Measurements from ENCODE around the gene PRDM15. TPM values are rescaled to one million over a fixed set of nuclear protein-coding genes. Genes with fewer than 3 reads are reported as not detected.

The PRDM15 gene
- total RNA-seq, 1 experiment from 2014 or later = 10.4 TPM

- CTCF ChIA-PET = interaction anchor here (1.1 to 1.9 kb wide), 3 partner anchors 10 to 139 kb away, joined by 3 to 8 read pairs (median 3); no protein-coding TSS in a partner anchor
- Mint-ChIP-seq H3K27ac (ENCODE audit: unreplicated experiment) (peak overlapping the region; percentile 89), H3K4me3 (ENCODE audit: low read depth, unreplicated experiment) (peak overlapping the region; percentile 34), H3K9me3 (ENCODE audit: low read depth, unreplicated experiment) (no peaks in the 10 kb centered on the region), H3K27me3 (ENCODE audit: unreplicated experiment) (no peaks in the 10 kb centered on the region), H3K4me1 (ENCODE audit: low read depth, unreplicated experiment) (peaks cover 31% of the 10 kb centered on the region), H3K36me3 (ENCODE audit: insufficient read depth, unreplicated experiment) (peaks cover 80% of the 10 kb centered on the region)
- DNase-seq = peak; percentile 47
- no peak for TF ChIP-seq CTCF (IDR thresholded peaks at IDR 0.05; ENCODE audit: unreplicated experiment)
- BruUV-seq (replicated peaks) = no TSS peak
- intact Hi-C loops (cut with micrococcal nuclease; ENCODE audit: unreplicated experiment) = no loop called here
These were observed 127.5 kb downstream of the PRDM15 start for GRCh38 chr21:41751611-41752011.

- TF ChIP-seq CTCF (IDR thresholded peaks at IDR 0.05; ENCODE audit: unreplicated experiment) = no peak
- CTCF ChIA-PET = interaction anchor here (1.9 kb wide), 1 partner anchor 10 kb away, joined by 8 read pairs; no protein-coding TSS in a partner anchor
These were observed 128.5 kb downstream of the PRDM15 start for GRCh38 chr21:41750532-41751151.

GRCh38 chr21:41750051-41750450 is 129.1 kb downstream of the PRDM15 start:
- no peak overlapping the region for H3K27ac Mint-ChIP-seq (ENCODE audit: unreplicated experiment)

More at GRCh38 chr21:41750532-41751151, 128.5 kb downstream of the PRDM15 start:
- peak overlapping the region; percentile 89 for H3K27ac Mint-ChIP-seq (ENCODE audit: unreplicated experiment)
- H3K27me3 Mint-ChIP-seq (ENCODE audit: unreplicated experiment) = no peaks in the 10 kb centered on the region
- peak overlapping the region; percentile 34 for H3K4me3 Mint-ChIP-seq (ENCODE audit: low read depth, unreplicated experiment)
- peaks cover 31% of the 10 kb centered on the region for H3K4me1 Mint-ChIP-seq (ENCODE audit: low read depth, unreplicated experiment)
- no peak for DNase-seq
- H3K36me3 Mint-ChIP-seq (ENCODE audit: insufficient read depth, unreplicated experiment) = peaks cover 80% of the 10 kb centered on the region
- intact Hi-C loops (cut with micrococcal nuclease; ENCODE audit: unreplicated experiment) = no loop called here
- no peaks in the 10 kb centered on the region for H3K9me3 Mint-ChIP-seq (ENCODE audit: low read depth, unreplicated experiment)
- BruUV-seq (replicated peaks) = no TSS peak

GRCh38 chr21:41749286-41749685 is 129.9 kb downstream of the PRDM15 start:
- Mint-ChIP-seq H3K27ac (ENCODE audit: unreplicated experiment) (no peak overlapping the region), H3K4me1 (ENCODE audit: low read depth, unreplicated experiment) (peaks cover 31% of the 10 kb centered on the region), H3K4me3 (ENCODE audit: low read depth, unreplicated experiment) (no peak overlapping the region), H3K27me3 (ENCODE audit: unreplicated experiment) (no peaks in the 10 kb centered on the region), H3K9me3 (ENCODE audit: low read depth, unreplicated experiment) (no peaks in the 10 kb centered on the region), H3K36me3 (ENCODE audit: insufficient read depth, unreplicated experiment) (peaks cover 88% of the 10 kb centered on the region)
- CTCF ChIA-PET = no interaction called here
- BruUV-seq (replicated peaks) = TSS peak; percentile 1
- no peak for DNase-seq
- no peak for TF ChIP-seq CTCF (IDR thresholded peaks at IDR 0.05; ENCODE audit: unreplicated experiment)
- intact Hi-C loops (cut with micrococcal nuclease; ENCODE audit: unreplicated experiment) = no loop called here

More at GRCh38 chr21:41750051-41750450, 129.1 kb downstream of the PRDM15 start:
- intact Hi-C loops (cut with micrococcal nuclease; ENCODE audit: unreplicated experiment) = no loop called here
- H3K36me3 Mint-ChIP-seq (ENCODE audit: insufficient read depth, unreplicated experiment) = peaks cover 81% of the 10 kb centered on the region
- peaks cover 31% of the 10 kb centered on the region for H3K4me1 Mint-ChIP-seq (ENCODE audit: low read depth, unreplicated experiment)
- DNase-seq = no peak
- CTCF ChIA-PET = no interaction called here
- H3K9me3 Mint-ChIP-seq (ENCODE audit: low read depth, unreplicated experiment) = no peaks in the 10 kb centered on the region
- H3K4me3 Mint-ChIP-seq (ENCODE audit: low read depth, unreplicated experiment) = no peak overlapping the region
- no peak for TF ChIP-seq CTCF (IDR thresholded peaks at IDR 0.05; ENCODE audit: unreplicated experiment)
- no TSS peak for BruUV-seq (replicated peaks)
- H3K27me3 Mint-ChIP-seq (ENCODE audit: unreplicated experiment) = no peaks in the 10 kb centered on the region

Other genes starting within 250 kb of the PRDM15 start
- gene RIPK4, start 112.3 kb downstream of the PRDM15 start, total RNA-seq (2022) = 30.0 and 30.3 TPM in 2 replicates
- gene C2CD2, start 74.7 kb upstream of the PRDM15 start, total RNA-seq (2022) = 13.6 and 15.8 TPM in 2 replicates
- gene ZBTB21, start 131.0 kb upstream of the PRDM15 start, total RNA-seq (2022) = 14.5 and 17.3 TPM in 2 replicates
- gene UMODL1, start 192.0 kb upstream of the PRDM15 start, total RNA-seq (2022) = 0.22 TPM in 1 of 2 replicates, not detected in the other

Data from Calu3 (cell line).